Adrenal gland (tissue), 5 donors: ENCODE data around the gene SLIT3.

Experiments used
- CTCF ChIP-seq, 6 experiments: fragments of 450-650 bp in 4 of 6; fragments of 200-600 bp in 2 of 6; sonication (generic) in 1 of 6; IDR thresholded peaks; 1 replicate in 5 of 6; 2 replicates in 1 of 6; pipeline versions ENCODE4 v1.5.1 to v1.8.0; 2016 to 2021; ENCODE audit warnings: antibody characterized with exemption in 6 of 6, mild to moderate bottlenecking in 2 of 6, moderate library complexity in 1 of 6
- POLR2A ChIP-seq, 2 donors: fragments of 450-650 bp; IDR thresholded peaks; one replicate each; pipeline ENCODE4 v1.6.1; 2017; ENCODE audit warnings: antibody characterized with exemption in 2 of 2, mild to moderate bottlenecking in 2 of 2, moderate library complexity in 1 of 2
- donor health status: DM: no; HTN: no; CAD: no.

- no peak for TF ChIP-seq CTCF (IDR thresholded peaks at IDR 0.05)
- no peak for TF ChIP-seq POLR2A (IDR thresholded peaks at IDR 0.05)
These were observed 34.9 kb upstream of the SLIT3 start for GRCh38 chr5:169335806-169336205.
